NCI-H2081 treated with DMSO at 0.1 percent for 48 hours (cell line): ENCODE results near the gene NCSTN.

Experiments used
- DNase-seq: peaks from one replicate; lab custom pipeline; 2025; lab: John Stamatoyannopoulos, UW

The NCSTN gene

DNA sequence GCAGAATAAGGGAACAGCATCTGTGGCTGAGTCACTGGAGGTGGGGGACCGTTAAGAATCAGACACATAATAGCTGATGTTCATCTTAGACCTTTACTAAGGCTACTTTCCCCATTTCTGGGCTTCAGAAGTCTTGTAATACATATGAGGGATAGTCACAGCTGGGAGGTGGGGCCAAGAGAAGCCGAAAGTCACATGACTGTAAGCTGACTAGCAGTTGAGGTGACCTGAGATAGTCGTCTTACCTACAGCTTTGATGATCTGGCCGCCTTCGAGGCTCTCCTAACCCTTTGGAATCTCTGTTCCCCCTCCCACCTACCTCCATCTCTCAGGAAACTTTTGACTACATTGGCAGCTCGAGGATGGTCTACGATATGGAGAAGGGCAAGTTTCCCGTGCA is 9.4 kb downstream of the NCSTN start:
- DNase-seq = no peak

DNA sequence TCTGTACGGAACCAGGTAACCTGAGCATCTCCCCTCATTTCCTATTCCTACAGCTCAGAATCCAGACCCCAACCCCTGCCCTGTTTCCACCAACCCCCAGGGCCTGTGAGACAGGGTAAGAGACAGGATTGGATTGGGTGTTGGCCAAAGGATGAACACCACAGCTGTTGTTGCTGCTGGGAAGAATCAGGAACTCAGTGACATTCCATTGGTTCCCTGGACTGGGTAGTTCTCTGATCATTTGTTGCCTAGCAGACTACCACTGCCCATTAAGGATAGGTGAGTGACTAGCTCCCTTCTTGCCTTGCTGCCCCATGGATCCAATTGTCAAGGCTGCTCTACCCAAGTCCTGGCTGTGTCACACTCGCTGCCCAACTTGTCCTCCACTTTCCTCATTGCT is 10.0 kb downstream of the NCSTN start:
- DNase-seq = no peak

DNA sequence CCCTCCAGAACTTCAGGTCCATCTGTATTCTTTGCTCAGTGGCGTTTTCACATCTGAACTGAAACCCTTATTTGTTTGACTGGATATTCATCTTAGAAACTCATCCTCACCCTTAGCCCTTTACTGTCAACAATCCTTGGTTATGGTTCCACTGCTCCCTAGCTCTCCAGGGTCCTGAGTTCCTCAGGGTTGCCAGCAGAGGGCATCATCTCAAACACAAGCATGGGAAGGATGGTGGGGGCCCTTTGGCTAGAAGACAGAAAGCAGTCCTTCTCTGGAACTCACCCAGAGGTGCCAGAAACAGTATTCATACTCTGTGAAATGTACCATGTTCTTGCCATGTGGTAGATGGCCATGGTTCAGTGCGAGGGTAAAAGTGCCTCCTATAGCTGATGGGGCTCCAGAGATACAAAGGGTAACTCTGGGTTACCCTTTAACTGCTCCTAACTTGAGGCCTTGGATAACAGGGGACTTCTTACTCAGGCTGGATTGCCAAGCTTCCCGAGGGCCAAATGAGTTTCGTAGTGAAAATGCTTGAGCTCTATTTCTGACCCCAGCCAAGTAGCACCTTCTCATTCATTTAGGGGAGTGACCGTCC is 11.3 kb downstream of the NCSTN start:
- DNase-seq = no peak

DNA sequence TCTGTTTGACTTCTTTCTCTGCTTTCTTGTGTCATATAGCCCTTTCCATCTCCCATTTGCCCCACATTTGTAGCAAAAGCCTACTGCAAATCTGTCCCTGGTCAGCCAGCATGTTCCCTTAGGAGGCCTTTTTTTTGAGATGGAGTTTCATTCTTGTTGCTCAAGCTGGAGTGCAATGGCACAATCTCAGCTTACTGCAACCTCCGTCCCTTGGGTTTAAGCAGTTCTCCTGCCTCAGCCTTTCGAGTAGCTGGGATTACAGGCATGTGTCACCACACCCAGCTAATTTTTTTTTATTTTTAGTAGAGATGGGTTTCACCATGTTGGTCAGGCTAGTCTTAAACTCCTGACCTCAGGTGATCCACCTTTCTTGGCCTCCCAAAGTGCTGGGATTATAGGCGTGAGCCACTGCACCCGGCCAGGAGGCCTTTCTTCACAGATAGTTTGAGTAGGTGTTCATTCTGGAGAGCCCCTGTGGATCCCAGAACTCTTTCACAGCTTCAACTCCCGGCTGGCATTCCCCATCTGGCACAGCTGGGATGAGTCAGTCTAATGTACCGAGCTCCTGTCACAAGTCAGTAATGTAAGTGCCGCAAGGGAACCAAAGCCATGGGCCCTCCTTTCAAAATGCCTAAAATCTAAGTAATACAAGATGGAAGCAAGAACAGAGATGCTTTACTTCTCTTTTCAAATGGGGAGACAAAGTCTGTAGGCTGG is 14.3 kb downstream of the NCSTN start:
- DNase-seq = no peak

DNA sequence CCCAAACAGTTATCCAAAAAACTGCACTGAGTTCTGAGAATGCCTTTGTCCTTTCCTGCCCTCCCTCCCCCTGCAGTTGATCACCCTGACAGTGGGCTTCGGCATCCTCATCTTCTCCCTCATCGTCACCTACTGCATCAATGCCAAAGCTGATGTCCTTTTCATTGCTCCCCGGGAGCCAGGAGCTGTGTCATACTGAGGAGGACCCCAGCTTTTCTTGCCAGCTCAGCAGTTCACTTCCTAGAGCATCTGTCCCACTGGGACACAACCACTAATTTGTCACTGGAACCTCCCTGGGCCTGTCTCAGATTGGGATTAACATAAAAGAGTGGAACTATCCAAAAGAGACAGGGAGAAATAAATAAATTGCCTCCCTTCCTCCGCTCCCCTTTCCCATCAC is 14.9 kb downstream of the NCSTN start:
- DNase-seq = no peak

DNA sequence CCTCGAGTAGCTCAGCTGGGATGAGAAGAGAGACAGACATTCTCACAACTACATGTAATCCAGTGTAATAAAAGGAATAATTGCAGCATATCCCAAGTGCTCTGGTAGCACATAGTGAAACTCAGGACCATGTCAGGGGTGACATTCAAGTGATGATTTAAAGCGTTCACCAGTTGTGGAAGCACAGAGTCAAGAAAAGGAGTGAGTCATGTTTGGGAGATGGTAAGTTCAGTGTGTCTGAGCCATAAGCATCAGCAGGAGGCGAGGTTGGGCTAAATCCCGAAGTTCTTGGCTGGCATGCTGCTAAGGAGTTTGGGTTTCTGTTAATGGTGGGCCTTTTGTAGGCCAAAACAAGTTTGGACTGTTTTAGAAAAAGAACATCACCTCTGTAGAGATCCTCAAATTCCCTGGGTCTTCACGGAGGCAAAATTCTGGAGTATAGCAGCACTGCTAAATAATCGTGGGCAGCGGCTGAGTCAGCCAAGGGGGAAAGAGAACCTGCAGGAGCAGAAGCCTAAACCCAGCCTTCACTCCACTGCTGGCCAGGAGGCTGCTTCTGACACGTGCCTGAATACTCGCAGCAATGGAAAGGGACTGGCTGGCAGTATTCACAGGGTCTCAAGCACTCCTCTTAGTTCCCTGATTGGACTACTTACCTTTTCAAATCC is 16.5 kb downstream of the NCSTN start:
- no peak for DNase-seq

DNA sequence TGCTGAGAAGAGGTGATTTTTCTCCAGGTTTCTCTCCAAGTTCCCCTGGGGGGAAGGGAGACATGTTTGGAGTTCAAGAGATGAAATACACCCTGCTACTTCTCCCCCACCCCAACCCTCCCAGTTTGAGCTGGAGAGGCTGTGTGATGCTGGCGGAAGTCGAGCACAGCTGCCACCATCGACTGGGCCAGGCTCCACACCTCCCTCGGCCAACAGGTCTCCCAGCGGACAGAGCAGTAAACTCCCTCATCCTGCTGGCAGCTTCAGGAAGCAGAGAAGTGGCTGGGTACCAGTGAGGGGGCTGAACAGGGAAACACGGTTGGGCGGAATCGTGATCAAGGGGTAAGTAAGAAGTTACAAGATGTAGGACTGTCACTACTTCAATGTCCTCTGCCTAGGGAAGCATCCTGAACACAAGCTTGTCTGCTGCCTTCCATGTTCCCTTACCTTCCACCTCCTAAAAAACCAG is 17.1 kb downstream of the NCSTN start:
- DNase-seq = no peak

DNA sequence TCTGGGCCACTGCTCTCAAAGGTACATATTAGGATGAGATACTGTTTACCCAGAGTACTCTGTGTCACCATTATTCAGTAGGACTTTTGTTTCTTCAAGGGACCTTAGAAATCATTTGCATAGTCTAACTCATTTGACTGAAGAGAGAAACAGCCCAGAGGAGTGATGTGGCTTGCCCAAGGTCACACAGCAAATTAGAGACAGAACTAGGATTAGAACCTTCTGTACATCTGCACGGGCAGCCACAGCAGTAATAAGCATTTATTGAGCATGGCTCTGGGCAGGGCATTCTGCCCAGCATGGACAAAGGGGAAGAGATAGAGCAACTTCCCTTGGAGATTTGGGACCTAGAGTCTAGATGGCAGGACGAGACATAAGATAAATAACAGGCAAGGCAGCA is 18.0 kb downstream of the NCSTN start:
- DNase-seq = no peak

DNA sequence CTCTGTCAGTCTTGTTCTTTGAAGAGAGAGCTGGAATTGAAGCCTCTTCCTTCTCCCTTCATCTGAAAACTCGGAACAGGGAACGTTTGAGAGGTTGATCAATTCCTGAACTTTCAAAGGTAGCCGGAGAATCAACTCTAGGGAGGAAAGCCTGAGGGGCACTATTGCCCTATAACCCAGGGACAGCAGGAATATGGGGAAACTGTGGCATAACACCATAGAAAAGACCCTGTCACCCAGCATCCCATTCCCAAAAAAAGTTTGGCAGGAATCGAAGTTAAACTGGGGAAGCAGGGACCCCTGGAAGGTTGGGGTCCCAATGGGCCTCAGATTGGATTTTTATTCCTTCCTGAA is 18.6 kb downstream of the NCSTN start:
- DNase-seq = no peak

DNA sequence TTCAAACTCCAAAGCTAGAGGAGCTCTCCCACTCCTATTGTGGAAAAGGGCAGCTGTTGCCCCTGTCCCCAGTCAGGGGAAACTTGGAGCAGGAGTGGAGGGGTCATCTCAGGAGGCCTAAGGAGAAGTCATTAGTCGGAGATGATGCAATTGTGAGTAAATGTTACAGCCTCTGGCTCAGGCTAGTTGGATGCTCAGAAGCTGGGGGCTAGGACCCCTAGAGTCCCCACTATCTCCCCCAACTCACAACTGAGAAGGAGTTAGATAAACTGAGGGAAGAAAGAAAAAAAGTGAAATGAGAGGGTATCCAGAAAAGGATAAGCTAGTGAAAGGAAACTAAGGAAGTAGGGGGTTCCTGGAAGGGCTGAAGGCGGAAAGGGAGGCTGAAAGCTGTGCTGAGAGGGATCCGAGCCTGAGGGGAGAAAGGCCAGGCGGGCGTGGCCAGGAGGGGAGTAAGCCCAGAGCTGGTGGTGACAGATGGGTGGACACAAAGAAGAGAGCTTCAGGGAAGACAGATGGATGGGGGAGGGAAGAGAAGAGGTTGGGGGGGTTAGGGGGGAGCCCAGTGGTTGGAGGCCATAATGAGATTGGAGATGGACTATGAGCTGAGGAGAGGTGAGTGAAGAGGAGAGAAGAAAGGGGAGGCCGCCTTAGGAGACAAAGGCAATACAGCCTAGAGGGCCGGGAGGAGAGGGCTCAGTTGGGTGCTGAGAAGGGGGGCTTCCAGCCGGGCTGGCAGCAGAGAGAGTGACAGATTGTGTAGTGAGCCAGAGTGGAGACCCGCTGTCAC is 19.2 kb downstream of the NCSTN start:
- DNase-seq = no peak

DNA sequence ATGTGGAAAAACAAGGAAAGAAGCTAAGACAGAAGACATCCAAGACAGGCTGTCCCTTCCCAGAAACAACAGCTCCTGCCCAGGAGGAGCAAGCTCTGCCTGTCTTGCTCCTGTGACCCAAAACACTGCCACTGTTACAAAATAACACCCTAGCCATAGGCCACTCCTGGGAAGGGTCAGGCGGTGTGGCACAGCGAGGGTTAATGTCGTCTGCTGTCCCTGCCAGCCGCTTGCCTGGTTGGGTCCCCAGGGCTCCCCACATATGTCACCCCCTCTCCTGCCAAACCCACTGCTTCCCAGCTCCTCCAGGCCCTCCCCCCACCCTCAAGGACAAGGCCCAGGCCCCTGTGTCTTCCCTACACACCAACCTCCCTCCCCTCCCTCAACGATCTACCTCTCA is 19.8 kb downstream of the NCSTN start:
- DNase-seq = no peak

DNA sequence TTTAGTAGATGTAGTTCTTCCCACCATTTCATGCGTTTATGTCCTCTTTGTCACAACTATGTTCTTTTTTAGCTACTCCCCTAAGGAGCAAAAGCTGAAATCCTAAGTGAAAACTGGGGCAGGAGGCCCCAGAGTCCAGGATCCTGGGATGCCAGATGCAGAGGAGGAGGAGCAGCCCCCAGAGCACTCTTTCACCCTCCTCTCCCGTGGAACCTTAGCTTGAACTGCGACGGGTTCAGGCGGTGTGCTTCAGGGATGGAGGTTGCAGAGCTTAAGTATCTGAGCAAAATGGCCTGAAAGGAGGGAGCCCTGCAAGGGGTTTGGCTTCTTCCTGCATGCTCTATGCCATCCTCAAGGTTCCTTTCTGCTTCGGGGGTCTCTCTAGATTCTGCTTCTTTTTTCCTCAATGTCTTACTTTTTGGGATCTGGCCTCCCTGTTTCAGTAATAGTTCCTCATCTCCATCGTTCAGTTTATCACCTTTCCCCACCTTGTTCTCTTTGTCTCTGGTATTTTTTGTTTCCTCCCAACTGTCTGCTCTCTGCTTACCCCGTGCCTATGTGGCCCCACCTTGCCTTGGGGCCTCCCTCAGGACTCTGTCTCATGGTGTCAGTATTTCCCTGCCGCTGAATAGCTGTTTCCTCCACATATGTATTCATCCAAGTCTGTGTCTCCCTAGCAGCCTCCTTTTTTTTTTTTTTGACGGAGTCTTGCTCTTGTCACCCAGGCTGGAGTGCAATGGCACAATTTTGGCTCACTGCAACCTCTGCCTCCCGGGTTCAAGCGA is 21.0 kb downstream of the NCSTN start:
- no peak for DNase-seq

DNA sequence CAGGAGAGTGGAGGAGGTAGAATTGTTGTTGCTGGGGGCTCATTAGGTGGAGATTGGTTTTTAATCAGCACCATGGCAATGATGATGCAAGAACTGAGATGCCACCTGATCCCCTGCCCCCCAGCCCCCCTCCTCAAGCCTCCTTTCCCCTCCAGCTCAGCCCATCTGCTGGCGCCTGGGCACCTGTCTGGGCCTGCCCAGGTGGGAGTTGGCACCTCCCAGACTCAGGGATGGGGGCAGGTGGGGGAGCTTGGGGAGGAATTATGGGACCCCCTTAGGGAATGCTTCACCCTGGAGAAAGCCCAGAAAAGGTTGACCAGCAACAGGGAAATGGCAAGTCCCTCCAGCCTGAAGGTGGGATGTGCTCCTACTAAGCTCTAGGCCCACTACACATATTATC is 22.1 kb downstream of the NCSTN start:
- no peak for DNase-seq

DNA sequence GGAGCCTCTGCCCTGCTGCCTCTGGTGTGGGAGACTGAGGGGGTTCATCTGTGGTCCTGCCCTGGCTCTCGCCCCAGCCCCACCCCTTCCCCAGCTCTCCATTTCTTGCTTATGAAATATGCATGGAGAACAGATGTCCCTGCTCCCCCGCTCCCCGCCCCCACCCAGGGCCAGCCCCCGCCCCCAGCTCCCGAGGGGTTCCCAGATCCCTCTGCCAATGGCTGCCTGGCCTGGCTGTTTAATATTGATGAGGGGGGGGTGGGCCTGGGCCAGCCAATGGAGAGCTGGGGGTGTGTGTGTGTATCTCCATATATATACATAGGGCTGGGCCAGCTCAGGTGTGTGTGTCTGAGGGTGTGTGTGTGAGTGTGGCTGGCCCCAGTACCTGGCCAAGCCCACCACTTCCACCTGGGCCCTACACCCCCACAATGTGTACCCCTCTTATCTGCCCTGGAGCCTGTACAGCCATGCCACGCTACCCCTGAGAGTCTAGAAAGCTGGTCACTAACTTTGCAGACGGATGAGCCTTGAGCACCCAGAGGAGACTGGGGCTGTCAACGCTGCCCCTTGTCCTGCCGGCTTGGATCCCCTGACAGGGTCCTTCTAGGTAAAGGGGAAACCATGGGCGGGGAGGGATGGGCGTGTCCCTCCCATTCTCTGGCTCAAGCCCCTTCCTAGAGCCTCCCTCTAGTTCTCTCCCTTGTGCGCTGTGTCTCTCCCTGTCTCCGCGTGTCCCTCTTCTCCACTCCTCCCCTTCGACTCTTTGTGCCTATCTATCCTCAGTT is 23.7 kb downstream of the NCSTN start, which contains the start of gene NHLH1:
Gene NHLH1 (plus strand): TSS at position 341 of the 785 bp plus-strand sequence. CDS start 3,661 bp downstream, outside the sequence.
- DNase-seq = no peak

DNA sequence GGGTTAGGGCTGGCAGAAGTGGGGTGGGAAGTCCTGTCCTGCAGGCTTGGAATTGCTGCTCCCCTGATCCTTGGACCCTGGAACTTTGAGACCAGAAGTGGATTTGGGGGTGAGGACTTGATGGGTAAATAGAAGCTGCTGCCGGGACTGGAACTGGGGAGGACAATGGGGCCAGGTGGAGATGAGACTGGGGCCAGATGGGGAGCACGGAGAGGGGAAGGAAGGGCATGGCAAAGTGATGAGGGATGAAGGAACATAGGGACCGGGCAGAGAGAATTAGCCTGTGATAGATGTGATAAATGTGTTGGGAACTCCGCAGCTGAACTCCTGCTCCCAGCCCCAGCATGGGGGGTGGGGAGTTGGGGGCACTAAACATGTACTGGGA is 24.3 kb downstream of the NCSTN start:
- no peak for DNase-seq

DNA sequence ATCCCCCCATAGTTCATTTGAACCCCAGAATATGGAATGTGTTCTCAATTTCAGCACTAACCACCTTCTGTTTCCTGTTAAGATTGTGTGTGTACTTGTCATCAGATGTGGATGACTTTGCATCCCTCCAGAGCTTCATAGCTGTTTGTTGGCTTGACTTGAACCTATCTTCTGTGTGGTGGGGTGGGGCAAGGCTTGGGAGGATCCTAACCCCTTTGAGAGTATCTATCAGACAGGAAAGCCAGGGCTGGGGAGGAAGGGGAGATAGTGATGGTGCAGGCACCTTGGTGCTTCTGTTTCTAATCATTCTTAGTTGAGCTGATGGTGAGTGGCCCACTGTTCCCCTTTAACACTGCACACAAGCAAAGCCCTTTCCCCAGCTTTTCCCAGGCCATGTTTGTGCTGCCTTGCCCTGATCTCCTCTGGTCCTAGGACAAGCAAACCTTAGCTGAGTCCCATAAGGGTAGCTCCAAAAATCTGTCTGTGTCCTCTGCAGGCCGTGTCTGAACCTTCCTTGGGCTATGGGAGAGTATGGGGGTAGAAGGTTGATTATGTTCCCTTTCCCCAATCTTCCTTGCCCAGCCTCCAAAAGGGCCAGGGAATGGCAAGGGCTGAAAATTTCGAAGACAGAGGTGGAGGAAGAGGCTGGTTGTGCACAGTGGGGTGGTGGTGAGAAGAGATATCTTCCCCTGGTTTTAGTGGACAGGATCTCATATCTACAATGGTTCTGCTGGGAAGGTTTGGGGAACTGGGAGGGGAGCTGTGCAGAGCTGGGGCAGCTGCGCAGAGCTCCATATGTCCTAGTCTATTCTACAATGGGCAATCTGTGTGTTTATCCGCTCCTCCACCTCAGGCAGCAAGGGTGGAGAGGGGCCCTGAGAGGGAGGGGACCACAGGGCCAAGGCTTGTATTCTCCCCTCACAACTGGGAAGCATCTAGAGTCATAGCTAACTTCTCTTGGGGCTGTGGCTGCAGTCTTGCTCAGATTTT is 25.0 kb downstream of the NCSTN start:
- DNase-seq = no peak

DNA sequence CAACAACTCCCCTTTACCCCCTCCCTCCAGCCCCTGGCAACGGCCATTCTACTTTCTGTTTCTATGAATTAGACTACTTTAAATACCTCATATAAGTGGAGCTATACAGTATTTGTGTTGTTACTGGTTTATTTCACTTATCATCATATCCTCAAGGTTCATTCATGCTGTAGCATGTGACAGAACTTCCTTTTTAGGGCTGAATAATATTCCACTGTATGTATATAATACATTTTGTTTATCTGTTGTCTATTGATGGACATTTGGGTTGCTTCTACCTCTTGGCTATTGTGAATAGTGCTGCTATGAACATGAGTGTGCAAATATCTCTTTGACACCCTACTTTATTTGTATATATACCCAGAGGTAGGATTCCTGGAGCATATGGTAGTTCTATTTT is 25.9 kb downstream of the NCSTN start:
- DNase-seq = no peak

DNA sequence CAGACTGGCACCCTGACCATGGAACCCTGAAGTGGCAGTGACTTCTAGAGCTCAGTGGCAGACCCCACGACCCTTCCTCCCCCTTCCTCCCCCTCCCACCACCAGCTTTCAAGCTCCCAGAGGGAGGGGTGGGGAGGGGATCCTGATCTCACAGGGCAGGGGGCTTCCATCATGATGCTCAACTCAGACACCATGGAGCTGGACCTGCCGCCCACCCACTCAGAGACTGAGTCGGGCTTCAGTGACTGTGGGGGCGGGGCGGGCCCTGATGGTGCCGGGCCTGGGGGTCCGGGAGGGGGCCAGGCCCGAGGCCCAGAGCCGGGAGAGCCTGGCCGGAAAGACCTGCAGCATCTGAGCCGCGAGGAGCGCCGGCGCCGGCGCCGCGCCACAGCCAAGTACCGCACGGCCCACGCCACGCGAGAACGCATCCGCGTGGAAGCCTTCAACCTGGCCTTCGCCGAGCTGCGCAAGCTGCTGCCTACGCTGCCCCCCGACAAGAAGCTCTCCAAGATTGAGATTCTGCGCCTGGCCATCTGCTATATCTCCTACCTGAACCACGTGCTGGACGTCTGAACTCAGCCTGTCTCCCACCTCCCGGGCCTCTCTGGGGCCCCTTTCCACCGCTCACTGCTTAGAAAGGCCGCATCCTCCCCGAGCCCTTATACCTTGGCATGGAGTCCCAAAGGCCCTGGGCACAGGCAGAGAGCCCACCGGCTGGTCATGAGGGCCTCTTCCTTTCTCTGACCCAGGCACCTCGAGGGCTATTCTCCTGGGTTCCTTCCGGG is 27.6 kb downstream of the NCSTN start:
- no peak for DNase-seq

DNA sequence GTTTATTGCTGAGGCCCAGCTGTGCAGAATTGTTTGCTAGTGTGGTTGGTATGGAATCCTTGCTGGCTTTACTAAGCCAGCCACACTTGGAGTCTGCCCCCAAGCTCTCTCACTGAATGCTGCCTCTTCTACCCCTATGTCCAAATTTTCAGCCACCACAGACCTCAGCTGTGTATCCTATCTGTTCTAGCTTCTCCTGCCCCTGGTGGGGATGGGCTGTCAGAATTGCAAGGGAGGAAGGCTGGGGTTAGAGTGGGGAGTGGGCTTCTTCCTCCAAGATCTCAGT is 28.1 kb downstream of the NCSTN start:
- DNase-seq = no peak
